Measurements from ENCODE around the gene ZNF629. TPM values are rescaled to one million over a fixed set of nuclear protein-coding genes. Genes with fewer than 3 reads are reported as not detected.

Gene ZNF629
- total RNA-seq, 1 donor = 16.3 TPM

- Histone ChIP-seq H3K9me3 (ENCODE audit: low read depth, low read length) (no peaks in the 10 kb centered on the region), H3K27ac (ENCODE audit: low read depth, low read length) (no peak overlapping the region), H2AFZ (ENCODE audit: low read length) (no peak overlapping the region), H3K79me2 (ENCODE audit: insufficient read depth, low read length) (peaks cover 5% of the 10 kb centered on the region), H4K20me1 (ENCODE audit: insufficient read depth, low read length) (peaks cover 25% of the 10 kb centered on the region), H3K36me3 (ENCODE audit: insufficient read depth, low read length) (peaks cover 32% of the 10 kb centered on the region), H3K27me3 (ENCODE audit: insufficient read depth, low read length) (no peaks in the 10 kb centered on the region), H3K4me3 (ENCODE audit: insufficient read depth, low read length) (no peak overlapping the region), H3K4me1 (ENCODE audit: insufficient read depth, low read length) (peaks cover 36% of the 10 kb centered on the region), H3K4me2 (ENCODE audit: insufficient read depth, low read length) (no peak overlapping the region)
- no peak for TF ChIP-seq CTCF (IDR thresholded peaks at IDR 0.05; ENCODE audit: extremely low read depth, low read depth, low read length)
- DNase-seq (ENCODE audit: insufficient read length, low spot score, missing footprints) = no peak
These were observed 43.3 kb downstream of the ZNF629 start for GRCh38 chr16:30743716-30744115.

- peak; percentile 97 for DNase-seq (ENCODE audit: insufficient read length, low spot score, missing footprints)
- Histone ChIP-seq H4K20me1 (ENCODE audit: insufficient read depth, low read length) (peaks cover 25% of the 10 kb centered on the region), H3K9me3 (ENCODE audit: low read depth, low read length) (no peaks in the 10 kb centered on the region), H3K4me1 (ENCODE audit: insufficient read depth, low read length) (peaks cover 23% of the 10 kb centered on the region), H3K79me2 (ENCODE audit: insufficient read depth, low read length) (no peaks in the 10 kb centered on the region), H3K36me3 (ENCODE audit: insufficient read depth, low read length) (peaks cover 53% of the 10 kb centered on the region), H3K27ac (ENCODE audit: low read depth, low read length) (peak overlapping the region; percentile 47), H2AFZ (ENCODE audit: low read length) (no peak overlapping the region), H3K4me2 (ENCODE audit: insufficient read depth, low read length) (peak overlapping the region; percentile 2), H3K4me3 (ENCODE audit: insufficient read depth, low read length) (no peak overlapping the region), H3K27me3 (ENCODE audit: insufficient read depth, low read length) (no peaks in the 10 kb centered on the region)
- TF ChIP-seq CTCF (IDR thresholded peaks at IDR 0.05; ENCODE audit: extremely low read depth, low read depth, low read length) = no peak
These were observed 45.5 kb downstream of the ZNF629 start for GRCh38 chr16:30741461-30741914.

GRCh38 chr16:30740364-30741251 is 46.4 kb downstream of the ZNF629 start:
- Histone ChIP-seq H4K20me1 (ENCODE audit: insufficient read depth, low read length) (peaks cover 25% of the 10 kb centered on the region), H3K4me1 (ENCODE audit: insufficient read depth, low read length) (peaks cover 23% of the 10 kb centered on the region), H3K9me3 (ENCODE audit: low read depth, low read length) (no peaks in the 10 kb centered on the region), H2AFZ (ENCODE audit: low read length) (no peak overlapping the region), H3K79me2 (ENCODE audit: insufficient read depth, low read length) (no peaks in the 10 kb centered on the region), H3K27me3 (ENCODE audit: insufficient read depth, low read length) (no peaks in the 10 kb centered on the region), H3K4me3 (ENCODE audit: insufficient read depth, low read length) (no peak overlapping the region), H3K36me3 (ENCODE audit: insufficient read depth, low read length) (peaks cover 62% of the 10 kb centered on the region), H3K4me2 (ENCODE audit: insufficient read depth, low read length) (peak overlapping the region; percentile 2), H3K27ac (ENCODE audit: low read depth, low read length) (peak overlapping the region; percentile 47)
- TF ChIP-seq CTCF (IDR thresholded peaks at IDR 0.05; ENCODE audit: extremely low read depth, low read depth, low read length) = no peak
- peak; percentile 98 for DNase-seq (ENCODE audit: insufficient read length, low spot score, missing footprints)

Data from osteoblast (primary cell).